ENCODE measurements around the gene USE1.
A peak's percentile ranks its signal among the peaks of the same experiment; 100 is the strongest.
"Not testable (repeated sequence)": the region's sequence is repeated elsewhere in the genome, so short reads cannot be mapped to it uniquely, and the experiment has no call there.

The USE1 gene, protein sequence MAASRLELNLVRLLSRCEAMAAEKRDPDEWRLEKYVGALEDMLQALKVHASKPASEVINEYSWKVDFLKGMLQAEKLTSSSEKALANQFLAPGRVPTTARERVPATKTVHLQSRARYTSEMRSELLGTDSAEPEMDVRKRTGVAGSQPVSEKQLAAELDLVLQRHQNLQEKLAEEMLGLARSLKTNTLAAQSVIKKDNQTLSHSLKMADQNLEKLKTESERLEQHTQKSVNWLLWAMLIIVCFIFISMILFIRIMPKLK

DNA sequence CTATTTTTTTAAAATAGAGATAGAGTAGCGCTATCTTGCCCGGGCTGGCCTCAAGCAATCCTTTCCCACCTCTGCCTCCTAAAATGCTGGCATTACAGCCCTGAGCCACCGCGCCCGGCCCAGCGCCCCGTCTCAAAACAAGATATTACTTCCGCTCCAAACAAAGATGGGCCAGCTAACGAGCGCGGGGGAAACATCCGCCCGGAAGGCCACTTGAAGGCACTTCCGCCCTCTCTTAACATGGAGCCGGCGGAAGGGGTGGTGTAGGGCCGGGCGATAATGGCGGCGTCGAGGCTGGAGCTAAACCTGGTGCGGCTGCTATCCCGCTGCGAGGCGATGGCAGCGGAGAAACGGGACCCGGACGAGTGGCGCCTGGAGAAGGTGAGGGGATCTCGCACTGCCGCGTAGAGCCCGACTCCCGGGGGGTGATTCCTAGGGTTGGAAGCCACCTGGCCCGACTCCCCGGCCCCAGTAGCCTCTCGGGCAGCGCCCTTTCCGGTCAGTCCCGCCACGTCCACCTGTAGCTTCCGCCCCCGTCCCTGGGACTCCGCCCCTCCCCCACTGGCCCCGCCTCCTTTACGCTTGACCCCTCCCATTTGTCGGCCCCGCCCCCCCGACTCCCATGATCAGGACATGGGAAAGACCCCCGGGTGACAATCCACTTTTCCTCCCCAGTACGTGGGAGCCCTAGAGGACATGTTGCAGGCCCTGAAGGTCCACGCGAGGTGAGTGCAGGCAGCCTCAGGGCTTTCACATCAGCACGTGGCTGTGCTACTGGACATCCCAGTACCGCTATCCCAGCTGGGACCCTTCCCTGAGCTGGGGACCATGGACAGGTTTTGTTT, at the start of gene USE1:
TSS of gene USE1 (plus strand) at position 231 of the 845 bp plus-strand sequence. CDS start at position 280, 49 bp downstream.
- peak; percentile 68 to 84 (median 82) for DNase-seq (ENCODE audit: low read depth in 3 of 3)

DNA sequence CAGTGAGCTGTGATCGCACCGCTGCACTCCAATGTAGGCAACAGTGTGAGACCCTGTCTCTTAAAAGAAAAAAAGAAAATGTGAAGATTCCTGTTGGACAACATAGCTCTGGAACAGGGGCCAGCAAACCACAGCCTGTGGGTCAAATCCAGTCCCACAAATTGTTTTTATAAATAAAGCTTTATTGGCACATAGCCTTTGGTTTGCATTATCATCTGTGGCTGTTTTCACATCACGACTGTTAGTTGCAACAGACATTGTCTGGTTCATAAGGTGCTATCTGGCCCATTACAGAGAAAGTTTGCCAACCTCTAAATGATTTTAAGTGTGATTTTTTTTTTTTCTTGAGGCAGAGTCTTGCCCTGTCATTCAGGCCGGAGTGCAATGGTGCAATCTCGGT, 49.4 kb upstream of the USE1 start:
- DNase-seq (ENCODE audit: low read depth in 3 of 3): no peak

DNA sequence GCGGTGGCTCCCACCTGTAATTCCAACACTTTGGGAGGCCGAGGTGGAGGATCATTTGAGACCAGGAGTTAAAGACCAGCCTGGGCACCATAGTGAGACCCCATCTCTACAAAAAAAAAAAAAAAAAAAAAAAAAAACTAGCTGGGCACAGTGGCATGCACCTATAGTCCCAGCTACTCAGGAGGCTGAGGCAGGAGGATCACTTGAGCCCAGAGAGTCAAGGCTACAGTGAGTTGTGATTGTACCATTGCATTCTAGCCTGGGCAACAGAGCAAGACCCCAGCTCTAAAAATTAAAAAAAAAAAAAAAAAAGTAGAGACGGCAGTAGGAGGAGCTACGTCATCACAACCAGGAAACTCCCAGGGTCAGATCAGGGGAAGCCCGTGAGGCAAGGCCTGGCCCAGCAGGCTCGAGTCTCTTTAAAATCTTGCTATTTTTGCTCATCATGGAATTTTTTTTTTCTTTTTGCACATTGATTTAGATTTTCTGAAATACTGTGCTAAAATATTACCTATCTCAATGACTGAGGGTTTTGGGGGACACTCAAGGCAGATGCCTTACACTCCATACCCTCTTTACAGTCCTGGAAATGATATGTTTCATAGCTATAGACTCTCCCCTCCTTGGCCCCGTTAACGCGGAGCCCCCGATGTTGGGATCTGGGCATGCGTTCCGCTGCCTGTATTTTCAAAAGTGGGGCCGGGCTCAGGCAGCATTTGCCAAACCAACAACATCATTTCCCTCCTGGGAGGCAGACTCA, 44.4 kb upstream of the USE1 start:
- DNase-seq (ENCODE audit: low read depth in 3 of 3): peak in 1 of 3 donors; percentile 13

DNA sequence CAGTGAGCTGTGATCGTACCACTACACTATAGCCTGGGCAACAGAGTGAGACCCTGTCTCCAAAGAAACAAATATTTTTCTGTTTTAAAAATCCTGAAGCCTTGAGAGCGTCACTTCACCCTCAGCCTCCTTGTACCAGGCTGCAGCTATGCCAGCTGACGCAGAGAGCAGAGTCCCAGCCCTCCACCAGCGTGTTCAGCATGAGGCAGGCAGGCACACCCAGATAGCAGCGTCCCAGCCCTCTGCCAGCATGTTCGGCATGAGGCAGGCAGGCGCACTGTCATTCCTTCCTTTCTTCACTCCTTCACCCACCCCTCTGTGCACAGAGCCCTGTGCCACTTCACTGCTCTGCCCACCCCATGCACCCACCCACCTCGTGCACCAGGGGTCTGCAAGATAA, 43.3 kb upstream of the USE1 start:
- no peak for DNase-seq (ENCODE audit: low read depth in 3 of 3)

DNA sequence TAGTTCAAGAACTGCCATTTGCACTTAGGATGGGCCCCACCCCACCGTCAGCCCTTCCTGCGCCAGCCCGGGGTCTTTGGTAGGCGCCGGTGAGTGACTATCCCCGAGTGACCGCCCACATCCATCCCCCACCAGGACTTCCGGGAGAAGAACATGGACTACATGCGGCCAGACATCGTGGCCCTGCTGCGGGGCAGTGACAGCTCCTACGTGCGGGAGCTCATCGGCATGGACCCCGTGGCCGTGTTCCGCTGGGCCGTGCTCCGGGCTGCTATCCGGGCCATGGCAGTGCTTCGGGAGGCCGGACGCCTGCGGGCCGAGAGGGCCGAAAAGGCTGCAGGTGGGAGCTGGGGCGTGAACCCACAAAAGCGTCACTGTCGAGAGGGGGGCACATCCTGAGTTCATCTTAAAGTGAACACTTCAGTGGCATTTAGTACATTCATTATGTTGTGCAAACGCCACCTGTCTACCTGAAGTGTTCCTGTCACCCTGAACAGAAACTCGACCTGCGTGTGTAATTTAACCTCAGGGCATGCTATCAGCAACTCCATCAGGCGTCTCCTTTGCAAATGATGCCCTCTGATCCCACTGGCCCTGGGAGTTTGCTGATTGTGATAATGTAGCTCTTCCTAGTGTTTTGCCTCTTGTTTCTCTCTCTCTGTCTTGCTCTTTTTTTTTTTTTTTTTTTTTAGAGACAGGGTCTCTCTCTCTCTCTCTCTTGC, 42.4 kb upstream of the USE1 start:
- no peak for DNase-seq (ENCODE audit: low read depth in 3 of 3)

DNA sequence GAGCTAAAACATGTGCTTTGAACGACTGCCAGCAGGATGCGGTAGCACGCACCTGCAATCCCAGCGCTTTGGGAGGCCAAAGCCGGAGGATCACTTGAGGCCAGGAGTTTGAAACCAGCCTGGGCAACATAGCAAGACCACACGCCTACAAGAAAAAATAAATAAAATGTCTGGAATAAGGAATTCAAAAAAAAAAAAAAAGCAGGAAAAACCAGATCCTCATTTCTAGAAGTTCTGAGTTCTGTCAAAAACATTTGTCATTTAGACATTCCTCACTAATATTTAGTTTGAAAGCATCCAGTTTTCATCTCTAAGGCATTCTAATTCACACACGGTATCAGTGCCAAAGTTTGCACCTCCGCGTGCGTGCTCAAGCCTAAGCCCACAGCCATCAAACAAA, 36.9 kb upstream of the USE1 start:
- DNase-seq (ENCODE audit: low read depth in 3 of 3): no peak

DNA sequence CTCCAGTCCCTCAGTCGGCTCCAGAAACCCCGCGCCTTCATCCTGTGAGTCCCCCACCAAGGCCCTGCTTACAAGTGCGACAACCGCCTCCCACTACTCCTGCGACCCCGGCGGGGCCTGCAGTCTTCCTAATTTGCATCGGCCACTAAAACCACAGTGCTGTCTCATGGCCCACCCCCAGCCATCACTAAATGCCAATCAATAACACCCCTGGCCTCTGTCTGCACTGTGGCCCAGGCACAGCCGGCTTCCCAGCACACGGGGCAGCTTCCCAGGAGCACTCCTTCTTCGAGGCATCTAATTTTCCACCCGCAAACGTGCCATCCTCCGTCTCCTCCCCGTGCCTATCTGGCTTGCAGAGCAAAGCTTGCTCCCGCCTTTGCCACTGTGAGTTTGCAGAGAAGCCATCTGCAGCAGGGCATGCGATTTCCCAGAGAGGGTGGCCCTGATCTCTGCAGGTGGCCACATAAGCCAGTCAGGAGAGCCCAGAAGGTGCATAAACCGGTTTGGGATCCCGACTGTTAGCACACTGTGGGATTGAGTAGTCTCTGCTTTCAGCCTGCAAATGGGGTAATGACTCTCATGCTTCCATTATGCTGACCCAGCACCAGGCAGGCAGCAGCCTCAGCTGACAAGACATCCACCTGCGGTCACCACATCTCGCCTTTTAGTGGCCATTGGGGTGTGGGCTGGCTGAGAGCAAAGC, 34.0 kb upstream of the USE1 start:
- DNase-seq (ENCODE audit: low read depth in 3 of 3): no peak

DNA sequence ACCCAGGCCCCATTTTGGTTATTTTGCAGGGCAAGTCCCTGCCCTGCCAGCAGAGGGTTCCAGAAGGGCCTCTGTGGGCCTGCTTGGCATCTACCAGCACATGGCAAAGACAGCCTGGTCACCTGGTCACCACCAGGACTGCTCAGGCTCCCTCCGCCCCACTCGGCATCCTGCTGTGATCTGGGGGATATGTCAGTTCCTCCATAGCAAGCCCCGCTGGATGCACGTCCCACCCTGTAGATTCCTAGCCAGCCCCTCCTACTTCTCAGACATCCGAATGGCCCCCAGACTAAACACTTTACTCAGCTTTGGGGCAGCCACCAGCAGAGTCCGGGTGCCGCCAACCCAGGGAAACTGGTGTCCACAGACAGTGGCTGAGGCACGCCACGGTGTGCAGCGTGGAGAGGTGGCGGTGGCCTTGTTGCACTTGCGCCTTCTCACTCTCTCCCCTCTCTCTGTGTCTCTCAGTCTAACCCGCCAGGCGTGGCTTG, 31.8 kb upstream of the USE1 start:
- DNase-seq (ENCODE audit: low read depth in 3 of 3): no peak

DNA sequence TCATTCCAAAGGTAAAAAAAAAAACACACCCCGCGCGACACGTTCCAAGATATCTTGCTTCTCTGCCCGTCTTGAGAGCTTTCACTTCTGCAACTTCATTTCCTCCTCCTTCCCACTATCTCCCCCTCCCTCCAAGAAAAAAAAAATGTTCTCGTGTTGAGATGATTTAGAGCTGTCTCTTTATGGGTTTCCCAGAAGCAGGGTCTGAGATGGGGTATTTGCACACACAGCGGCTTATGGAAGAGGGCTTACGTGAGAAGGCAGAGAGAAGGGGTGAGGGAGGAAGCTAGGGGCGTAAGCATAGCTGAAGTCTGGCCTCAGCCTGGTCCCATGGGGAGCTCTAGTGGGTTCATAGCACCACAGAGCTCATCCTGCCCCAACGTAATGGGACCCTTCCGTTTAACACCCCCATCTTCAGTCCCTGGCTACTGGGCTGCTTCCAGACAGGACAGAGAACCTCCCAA, 31.3 kb upstream of the USE1 start:
- DNase-seq (ENCODE audit: low read depth in 3 of 3): peak in 1 of 3 donors; percentile 12

DNA sequence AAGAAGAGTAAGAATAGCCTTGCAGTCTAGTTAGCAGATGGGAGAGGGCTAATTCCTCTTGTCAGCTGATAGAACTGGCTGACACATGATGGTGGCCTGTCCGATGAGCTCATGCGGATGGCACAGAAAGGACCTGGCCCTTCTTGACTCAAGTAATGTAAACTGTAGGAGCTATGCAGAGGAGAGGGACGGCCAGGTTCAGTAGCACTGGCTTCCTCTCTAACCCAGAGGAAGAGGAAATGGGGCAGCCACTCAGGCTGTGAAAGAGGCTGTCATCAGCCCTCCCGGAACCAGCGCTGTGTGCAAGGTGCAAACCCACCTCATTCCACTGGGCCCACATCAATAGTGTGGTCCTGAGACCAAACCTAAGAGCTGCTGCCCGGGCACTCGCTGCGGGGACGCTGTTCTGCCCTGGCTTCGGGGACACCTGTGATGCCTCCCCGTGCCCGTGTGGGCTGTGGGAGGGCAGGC, 30.8 kb upstream of the USE1 start:
- DNase-seq (ENCODE audit: low read depth in 3 of 3): peak in 1 of 3 donors; percentile 23

DNA sequence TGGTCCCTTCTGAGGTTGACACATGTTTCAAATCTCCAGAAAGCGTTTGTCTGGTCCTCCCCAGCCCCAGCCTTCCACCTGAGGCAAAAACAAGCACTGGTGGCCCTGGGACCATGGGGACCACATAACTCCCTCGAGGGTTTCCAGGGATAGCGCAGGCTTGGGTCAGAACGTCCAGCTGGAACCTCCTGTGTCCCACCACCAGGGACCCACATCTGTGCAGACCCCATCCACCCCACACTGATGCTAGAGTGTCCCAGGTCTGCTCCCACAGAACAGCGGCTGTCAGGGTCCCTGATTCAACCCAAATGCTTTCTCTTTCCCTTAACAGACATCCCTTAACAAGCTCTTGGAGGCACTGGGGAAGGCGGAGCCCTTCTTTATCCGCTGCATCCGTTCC, 29.6 kb upstream of the USE1 start:
- DNase-seq (ENCODE audit: low read depth in 3 of 3): no peak

DNA sequence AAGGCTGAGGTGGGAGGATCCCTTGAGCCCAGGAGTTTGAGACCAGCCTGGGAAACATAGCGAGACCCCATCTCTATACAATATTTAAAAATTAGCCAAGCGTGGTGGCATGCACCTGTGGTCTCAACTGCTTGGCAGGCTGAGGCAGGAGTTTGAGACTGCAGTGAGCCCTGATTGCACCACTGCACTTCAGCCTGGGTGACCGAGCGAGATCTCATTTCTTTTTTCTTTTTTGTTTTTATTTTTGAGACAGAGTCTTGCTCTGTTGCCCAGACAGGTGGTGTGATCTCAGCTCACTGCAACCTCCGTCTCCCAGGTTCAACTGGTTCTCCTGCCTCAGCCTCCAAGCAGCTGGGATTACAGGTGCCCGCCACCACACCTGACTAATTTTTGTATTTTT, 23.4 kb upstream of the USE1 start:
- DNase-seq (ENCODE audit: low read depth in 3 of 3): not testable (repeated sequence)

DNA sequence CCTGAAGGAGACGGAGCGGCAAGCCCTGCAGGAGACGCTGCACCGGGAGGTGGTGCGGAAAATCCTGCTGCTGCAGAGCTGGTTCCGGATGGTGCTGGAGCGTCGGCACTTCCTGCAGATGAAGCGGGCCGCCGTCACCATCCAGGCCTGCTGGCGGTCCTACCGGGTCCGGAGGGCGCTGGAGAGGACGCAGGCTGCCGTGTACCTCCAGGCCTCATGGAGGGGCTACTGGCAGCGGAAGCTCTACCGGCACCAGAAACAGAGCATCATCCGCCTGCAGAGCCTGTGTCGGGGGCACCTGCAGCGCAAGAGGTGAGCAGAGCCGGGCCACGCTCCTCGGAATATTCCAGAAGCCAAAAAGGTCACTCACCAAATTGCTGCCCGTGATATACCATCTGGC, 22.4 kb upstream of the USE1 start:
- no peak for DNase-seq (ENCODE audit: low read depth in 3 of 3)

DNA sequence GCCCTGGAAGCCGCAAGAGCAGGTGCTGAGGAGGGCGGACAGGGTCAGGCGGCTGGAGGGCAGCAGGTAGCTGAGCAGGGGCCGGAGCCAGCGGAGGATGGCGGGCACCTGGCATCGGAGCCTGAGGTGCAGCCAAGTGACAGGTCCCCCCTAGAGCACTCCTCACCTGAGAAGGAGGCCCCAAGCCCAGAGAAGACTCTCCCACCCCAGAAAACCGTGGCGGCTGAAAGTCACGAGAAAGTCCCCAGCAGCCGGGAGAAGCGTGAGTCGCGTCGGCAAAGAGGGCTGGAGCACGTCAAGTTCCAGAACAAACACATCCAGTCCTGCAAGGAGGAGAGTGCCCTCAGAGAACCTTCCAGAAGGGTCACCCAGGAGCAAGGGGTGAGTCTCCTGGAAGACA, 20.5 kb upstream of the USE1 start:
- DNase-seq (ENCODE audit: low read depth in 3 of 3): no peak

DNA sequence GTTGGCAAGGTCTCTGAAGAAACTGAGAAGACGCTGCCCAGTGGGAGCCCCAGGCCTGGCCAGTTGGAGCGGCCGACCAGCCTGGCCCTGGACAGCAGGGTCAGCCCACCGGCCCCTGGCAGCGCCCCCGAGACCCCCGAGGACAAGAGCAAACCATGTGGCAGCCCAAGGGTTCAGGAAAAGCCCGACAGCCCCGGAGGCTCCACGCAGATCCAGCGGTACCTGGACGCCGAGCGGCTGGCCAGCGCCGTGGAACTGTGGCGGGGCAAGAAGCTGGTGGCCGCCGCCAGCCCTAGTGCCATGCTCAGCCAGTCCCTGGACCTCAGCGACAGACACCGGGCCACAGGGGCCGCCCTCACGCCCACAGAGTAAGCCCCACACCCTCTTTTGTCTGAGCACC, 20.1 kb upstream of the USE1 start:
- no peak for DNase-seq (ENCODE audit: low read depth in 3 of 3)

DNA sequence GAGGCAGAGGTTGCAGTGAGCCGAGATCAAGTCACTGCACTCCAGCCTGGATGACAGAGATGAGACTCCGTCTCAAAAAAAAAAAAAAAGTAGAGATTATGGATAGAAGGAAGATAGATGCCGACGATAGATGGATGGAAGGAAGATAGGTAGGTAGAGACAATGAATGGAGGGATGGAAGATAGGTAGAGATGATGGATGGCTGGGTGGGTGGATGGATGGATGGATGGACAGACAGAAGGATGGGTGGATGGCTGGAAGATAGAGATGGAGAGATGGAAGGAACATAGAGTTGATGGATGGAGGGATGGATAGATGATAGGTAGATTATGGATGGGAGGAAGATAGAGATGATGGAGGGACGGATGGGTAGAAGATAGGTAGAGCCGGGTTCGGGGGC, 18.5 kb upstream of the USE1 start:
- no peak for DNase-seq (ENCODE audit: low read depth in 3 of 3)

DNA sequence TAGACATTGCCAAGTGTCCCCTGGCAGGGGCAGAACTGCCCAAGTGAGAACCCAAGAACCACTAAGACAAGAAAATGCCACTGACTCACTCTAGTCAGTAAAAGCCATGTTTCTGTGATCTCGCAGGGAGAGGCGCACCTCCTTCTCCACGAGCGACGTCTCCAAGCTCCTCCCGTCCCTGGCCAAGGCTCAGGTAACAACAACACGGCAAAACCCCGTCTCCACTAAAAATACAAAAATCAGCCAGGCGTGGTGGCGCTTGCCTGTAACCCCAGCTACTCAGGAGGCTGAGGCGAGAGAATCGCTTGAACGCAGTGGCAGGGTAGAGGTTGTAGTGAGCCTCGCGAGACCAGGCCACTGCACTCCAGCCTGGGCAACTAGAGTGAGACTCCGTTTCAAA, 17.5 kb upstream of the USE1 start:
- no peak for DNase-seq (ENCODE audit: low read depth in 3 of 3)

DNA sequence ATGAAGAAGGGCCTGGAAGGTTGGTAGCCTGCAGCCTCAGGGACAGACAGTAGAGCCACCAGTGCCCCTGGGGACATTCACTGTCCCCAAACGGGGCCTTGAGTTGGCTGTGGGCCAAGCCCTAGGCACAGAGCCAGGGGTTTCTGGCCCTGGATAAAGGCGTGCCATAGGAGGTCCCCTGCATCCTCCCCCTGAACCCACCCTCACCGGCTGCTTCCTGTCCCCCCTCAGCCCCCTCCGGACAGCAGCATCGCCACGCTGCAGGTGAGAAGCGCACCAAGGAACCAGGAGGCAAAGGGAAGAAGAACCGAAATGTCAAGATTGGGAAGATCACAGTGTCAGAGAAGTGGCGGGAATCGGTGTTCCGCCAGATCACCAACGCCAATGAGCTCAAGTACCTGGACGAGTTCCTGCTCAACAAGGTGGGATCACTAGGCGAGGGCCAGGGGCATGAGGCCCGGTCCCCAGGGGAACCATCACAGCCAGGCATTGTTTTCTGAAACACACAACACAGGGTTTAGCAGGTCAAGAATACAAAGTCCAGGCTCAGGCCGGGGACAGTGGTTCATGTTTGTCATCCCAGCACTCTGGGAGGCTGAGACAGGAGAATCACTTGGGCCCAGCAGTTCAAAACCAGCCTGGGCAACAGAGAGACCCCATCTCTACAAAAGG, 14.6 kb upstream of the USE1 start:
- DNase-seq (ENCODE audit: low read depth in 3 of 3): no peak

DNA sequence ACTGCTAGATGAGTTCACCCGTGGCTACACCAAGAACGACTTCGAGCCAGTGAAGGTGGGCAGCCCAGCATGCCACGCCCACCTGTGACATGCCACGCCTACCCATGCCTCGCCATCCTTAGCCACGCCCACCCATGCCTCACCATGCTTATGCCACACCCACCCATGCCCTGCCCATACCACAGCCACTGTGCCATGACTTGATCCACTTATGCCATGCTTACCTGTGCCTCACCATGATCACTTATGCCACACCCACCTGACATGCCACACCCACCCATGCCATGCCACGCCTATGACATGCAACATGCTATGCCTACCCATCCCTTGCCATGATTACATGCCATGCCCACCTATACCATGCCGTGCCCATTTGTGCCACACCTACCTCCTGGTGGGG, 12.9 kb upstream of the USE1 start:
- no peak for DNase-seq (ENCODE audit: low read depth in 3 of 3)

DNA sequence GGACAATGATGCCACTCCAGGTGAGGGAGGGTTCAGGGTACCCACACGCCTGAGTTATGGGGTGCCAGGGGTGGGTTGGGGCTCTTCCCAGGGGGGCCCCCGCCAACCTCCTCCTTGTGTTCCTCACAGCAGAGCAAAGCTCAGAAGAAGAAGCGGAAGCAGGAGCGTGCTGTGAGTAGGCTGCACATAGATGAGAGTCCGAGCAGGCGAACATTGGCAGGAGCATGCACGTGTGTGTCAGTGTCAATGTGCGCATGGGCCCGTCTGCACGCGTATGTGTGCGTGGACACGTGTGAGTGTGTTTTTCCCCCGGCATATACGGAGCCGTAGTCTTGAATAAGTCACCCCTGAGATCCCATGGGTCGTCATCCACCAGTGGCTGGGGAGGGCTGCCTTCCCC, 12.4 kb upstream of the USE1 start:
- no peak for DNase-seq (ENCODE audit: low read depth in 3 of 3)

Measured in stimulated activated CD4-positive, alpha-beta T cell treated with anti-CD3 and anti-CD28 coated beads, TNF-alpha, amount 100 ng/mL, for 48 hours (primary cell).